ENCODE results near the gene TMEM140. TPM values are rescaled to one million over a fixed set of nuclear protein-coding genes. Genes with fewer than 3 reads are reported as not detected.

The TMEM140 gene
- total RNA-seq, 1 donor from 2014 or later, result 0.27 TPM

GRCh38 chr7:135152442-135152841 lies 4.6 kb downstream of the TMEM140 start:
- no peak for FAIRE-seq
- Mint-ChIP-seq H3K27me3 (ENCODE audit: low read depth, unreplicated experiment) (no peaks in the 10 kb centered on the region), H3K4me3 (ENCODE audit: unreplicated experiment) (no peak overlapping the region), H3K27ac (ENCODE audit: unreplicated experiment) (no peak overlapping the region), H3K9me3 (ENCODE audit: unreplicated experiment) (peaks cover 23% of the 10 kb centered on the region), H3K36me3 (ENCODE audit: low read depth, unreplicated experiment) (peaks cover 10% of the 10 kb centered on the region), H3K4me1 (ENCODE audit: low read depth, unreplicated experiment) (no peaks in the 10 kb centered on the region)
- Histone ChIP-seq H3K9ac (ENCODE audit: low read length) (no peak overlapping the region), H3K4me3 (ENCODE audit: insufficient read depth, low read depth, low read length) (no peak overlapping the region), H3K4me2 (ENCODE audit: low read length) (no peak overlapping the region), H3K27ac (ENCODE audit: low read depth, low read length) (no peak overlapping the region), H3K79me2 (ENCODE audit: insufficient read depth, low read length) (no peaks in the 10 kb centered on the region), H3K27me3 (ENCODE audit: insufficient read depth, low read length) (no peaks in the 10 kb centered on the region), H3K4me1 (ENCODE audit: insufficient read depth, low read length) (no peaks in the 10 kb centered on the region), H3K36me3 (ENCODE audit: insufficient read depth, low read length) (no peaks in the 10 kb centered on the region), H2AFZ (ENCODE audit: low read depth, low read length) (no peak overlapping the region), H4K20me1 (ENCODE audit: insufficient read depth, low read length) (no peaks in the 10 kb centered on the region), H3K9me3 (ENCODE audit: insufficient read depth, low read depth, low read length) (no peaks in the 10 kb centered on the region)
- TF ChIP-seq EZH2 (IDR thresholded peaks at IDR 0.05; ENCODE audit: insufficient read depth, low read length) (no peak), CTCF (IDR thresholded peaks at IDR 0.05; ENCODE audit: insufficient read depth, low read depth, low read length) (no peak)
- no peak for DNase-seq (ENCODE audit: low read depth)

- Histone ChIP-seq H3K36me3 (ENCODE audit: insufficient read depth, low read length) (no peaks in the 10 kb centered on the region), H3K4me1 (ENCODE audit: insufficient read depth, low read length) (no peaks in the 10 kb centered on the region), H3K4me2 (ENCODE audit: low read length) (no peak overlapping the region), H3K9me3 (ENCODE audit: insufficient read depth, low read depth, low read length) (no peaks in the 10 kb centered on the region), H3K9ac (ENCODE audit: low read length) (no peak overlapping the region), H3K79me2 (ENCODE audit: insufficient read depth, low read length) (no peaks in the 10 kb centered on the region), H3K4me3 (ENCODE audit: insufficient read depth, low read depth, low read length) (no peak overlapping the region), H3K27ac (ENCODE audit: low read depth, low read length) (no peak overlapping the region), H2AFZ (ENCODE audit: low read depth, low read length) (no peak overlapping the region), H4K20me1 (ENCODE audit: insufficient read depth, low read length) (no peaks in the 10 kb centered on the region), H3K27me3 (ENCODE audit: insufficient read depth, low read length) (no peaks in the 10 kb centered on the region)
- TF ChIP-seq CTCF (IDR thresholded peaks at IDR 0.05; ENCODE audit: insufficient read depth, low read depth, low read length), result no peak
- no peak for TF ChIP-seq EZH2 (IDR thresholded peaks at IDR 0.05; ENCODE audit: insufficient read depth, low read length)
- H3K36me3 Mint-ChIP-seq (ENCODE audit: low read depth, unreplicated experiment), result peaks cover 13% of the 10 kb centered on the region
- DNase-seq (ENCODE audit: low read depth) (no peak), FAIRE-seq (no peak)
- H3K27me3 Mint-ChIP-seq (ENCODE audit: low read depth, unreplicated experiment), result no peaks in the 10 kb centered on the region
- H3K9me3 Mint-ChIP-seq (ENCODE audit: unreplicated experiment), result peaks cover 27% of the 10 kb centered on the region
- peaks cover 8% of the 10 kb centered on the region for H3K4me1 Mint-ChIP-seq (ENCODE audit: low read depth, unreplicated experiment)
- no peak overlapping the region for H3K4me3 Mint-ChIP-seq (ENCODE audit: unreplicated experiment)
- no peak overlapping the region for H3K27ac Mint-ChIP-seq (ENCODE audit: unreplicated experiment)
Observed at GRCh38 chr7:135154734-135155133, 6.9 kb downstream of the TMEM140 start.

- H2AFZ ChIP-seq (ENCODE audit: low read depth, low read length), result no peak overlapping the region
- DNase-seq (ENCODE audit: low read depth), result no peak
- no peak overlapping the region for H3K4me2 ChIP-seq (ENCODE audit: low read length)
- no peak overlapping the region for H3K9ac ChIP-seq (ENCODE audit: low read length)
- FAIRE-seq, result no peak
- H3K27ac Mint-ChIP-seq (ENCODE audit: unreplicated experiment), result no peak overlapping the region
- peaks cover 21% of the 10 kb centered on the region for H3K4me1 Mint-ChIP-seq (ENCODE audit: low read depth, unreplicated experiment)
- H3K27me3 Mint-ChIP-seq (ENCODE audit: low read depth, unreplicated experiment), result no peaks in the 10 kb centered on the region
- no peak overlapping the region for H3K4me3 ChIP-seq (ENCODE audit: insufficient read depth, low read depth, low read length)
- H3K4me3 Mint-ChIP-seq (ENCODE audit: unreplicated experiment), result no peak overlapping the region
- H4K20me1 ChIP-seq (ENCODE audit: insufficient read depth, low read length), result no peaks in the 10 kb centered on the region
- TF ChIP-seq EZH2 (IDR thresholded peaks at IDR 0.05; ENCODE audit: insufficient read depth, low read length), result no peak
- no peak for TF ChIP-seq CTCF (IDR thresholded peaks at IDR 0.05; ENCODE audit: insufficient read depth, low read depth, low read length)
- no peak overlapping the region for H3K27ac ChIP-seq (ENCODE audit: low read depth, low read length)
- H3K9me3 Mint-ChIP-seq (ENCODE audit: unreplicated experiment), result peaks cover 26% of the 10 kb centered on the region
- H3K79me2 ChIP-seq (ENCODE audit: insufficient read depth, low read length), result no peaks in the 10 kb centered on the region
- H3K27me3 ChIP-seq (ENCODE audit: insufficient read depth, low read length), result no peaks in the 10 kb centered on the region
- H3K36me3 ChIP-seq (ENCODE audit: insufficient read depth, low read length), result no peaks in the 10 kb centered on the region
- H3K9me3 ChIP-seq (ENCODE audit: insufficient read depth, low read depth, low read length), result no peaks in the 10 kb centered on the region
- peaks cover 6% of the 10 kb centered on the region for H3K4me1 ChIP-seq (ENCODE audit: insufficient read depth, low read length)
- H3K36me3 Mint-ChIP-seq (ENCODE audit: low read depth, unreplicated experiment), result peaks cover 15% of the 10 kb centered on the region
Observed at GRCh38 chr7:135156290-135156689, 8.4 kb downstream of the TMEM140 start.

All from astrocyte (in vitro differentiated cells and primary cell).